DOHH2 (cell line): ENCODE data around the gene PARS2.

Experiments used
- EZH2phosphoT487 ChIP-seq: fragments of 200-600 bp; sonication (generic); IDR thresholded peaks from 2 replicates; pipeline ENCODE4 v1.6.1; 2017; ENCODE audit warnings: borderline replicate concordance, mild to moderate bottlenecking, antibody characterized with exemption, low read length, moderate library complexity, mixed read lengths
- TF ChIP-seq, protein P1 (sequence below): fragments of 200-600 bp; sonication (generic); IDR thresholded peaks from one replicate; pipeline ENCODE4 v1.5.1; 2014; ENCODE audit warnings: antibody characterized with exemption, mild to moderate bottlenecking, low read depth, low read length; ENCODE audit not compliant: poor library complexity, severe bottlenecking

- TF ChIP-seq, protein P1, sequence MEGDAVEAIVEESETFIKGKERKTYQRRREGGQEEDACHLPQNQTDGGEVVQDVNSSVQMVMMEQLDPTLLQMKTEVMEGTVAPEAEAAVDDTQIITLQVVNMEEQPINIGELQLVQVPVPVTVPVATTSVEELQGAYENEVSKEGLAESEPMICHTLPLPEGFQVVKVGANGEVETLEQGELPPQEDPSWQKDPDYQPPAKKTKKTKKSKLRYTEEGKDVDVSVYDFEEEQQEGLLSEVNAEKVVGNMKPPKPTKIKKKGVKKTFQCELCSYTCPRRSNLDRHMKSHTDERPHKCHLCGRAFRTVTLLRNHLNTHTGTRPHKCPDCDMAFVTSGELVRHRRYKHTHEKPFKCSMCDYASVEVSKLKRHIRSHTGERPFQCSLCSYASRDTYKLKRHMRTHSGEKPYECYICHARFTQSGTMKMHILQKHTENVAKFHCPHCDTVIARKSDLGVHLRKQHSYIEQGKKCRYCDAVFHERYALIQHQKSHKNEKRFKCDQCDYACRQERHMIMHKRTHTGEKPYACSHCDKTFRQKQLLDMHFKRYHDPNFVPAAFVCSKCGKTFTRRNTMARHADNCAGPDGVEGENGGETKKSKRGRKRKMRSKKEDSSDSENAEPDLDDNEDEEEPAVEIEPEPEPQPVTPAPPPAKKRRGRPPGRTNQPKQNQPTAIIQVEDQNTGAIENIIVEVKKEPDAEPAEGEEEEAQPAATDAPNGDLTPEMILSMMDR = no peak
- TF ChIP-seq EZH2phosphoT487 = no peak
Observed at GRCh38 chr1:54807756-54808155, 43.4 kb upstream of the PARS2 start.
